IMR-90 (cell line): ENCODE measurements around the gene ANGPTL5. TPM values are rescaled to one million over a fixed set of nuclear protein-coding genes. Genes with fewer than 3 reads are reported as not detected.

Source experiments
- ATAC-seq: fragments of 200-7000 bp; cut with Tn5 transposase; 2 replicates; pipeline ENCODE4 v1.9.1; 2020; ENCODE audit warnings: low read depth, mild to moderate bottlenecking, moderate library complexity
- BruUV-seq: library from RNA; stranded (reverse); fragments of 400-500 nt; replicated peaks from 2 replicates; lab custom pipeline; 2021; lab: Mats Ljungman, UMichigan
- CTCF ChIA-PET: fragments of 300-600 bp; formaldehyde crosslinking; extraction: SDS; loops from one replicate; lab custom pipeline; 2021; ENCODE audit warnings: antibody characterized with exemption; lab: Yijun Ruan, JAX
- POLR2A ChIA-PET: fragments of 300-600 bp; sonication (Branson Sonifier 250); formaldehyde crosslinking; loops from one replicate; lab custom pipeline; 2022; ENCODE audit warnings: antibody characterized with exemption; ENCODE audit not compliant: unreplicated experiment; lab: Charles Lee
- DNase-seq: peaks from one replicate; pipeline ENCODE4 v3.0.0; 2013
- H2AFZ ChIP-seq: replicated peaks from 2 replicates; pipeline ENCODE3; 2013; ENCODE audit warnings: low read length, mild to moderate bottlenecking; ENCODE audit not compliant: poor library complexity
- H2AK5ac ChIP-seq: 2 replicates; pipeline ENCODE4 v1.6.1; 2013; ENCODE audit warnings: low read depth, low read length, inconsistent platforms
- H2AK9ac ChIP-seq: replicated peaks from 2 replicates; pipeline ENCODE3; 2013; ENCODE audit warnings: mild to moderate bottlenecking, low read depth, low read length, moderate library complexity; ENCODE audit not compliant: poor library complexity
- H2BK120ac ChIP-seq: 2 replicates; pipeline ENCODE4 v1.6.1; 2013; ENCODE audit warnings: low read depth, low read length, inconsistent platforms
- H2BK15ac ChIP-seq: 3 replicates; pipeline ENCODE4 v1.6.1; 2013; ENCODE audit warnings: low read depth, low read length, inconsistent platforms
- H2BK20ac ChIP-seq: 2 replicates; pipeline ENCODE4 v1.6.1; 2013; ENCODE audit warnings: low read depth, mild to moderate bottlenecking, inconsistent platforms, low read length, moderate library complexity
- H2BK5ac ChIP-seq: 2 replicates; pipeline ENCODE4 v1.6.1; 2013; ENCODE audit warnings: mild to moderate bottlenecking, low read depth, low read length, inconsistent platforms; ENCODE audit not compliant: poor library complexity, severe bottlenecking
- H3K14ac ChIP-seq: replicated peaks from 2 replicates; pipeline ENCODE4 v1.6.1; 2013; ENCODE audit warnings: low read depth, low read length, inconsistent platforms
- H3K18ac ChIP-seq: 2 replicates; pipeline ENCODE4 v1.6.1; 2013; ENCODE audit warnings: low read depth, low read length, control low read depth
- H3K23ac ChIP-seq: 2 replicates; pipeline ENCODE4 v1.6.1; 2013; ENCODE audit warnings: low read depth, low read length, inconsistent platforms
- H3K27ac ChIP-seq: 2 replicates; pipeline ENCODE4 v1.5.1; 2013; ENCODE audit warnings: mild to moderate bottlenecking, control low read depth, low read length; ENCODE audit not compliant: insufficient read depth
- H3K27me3 ChIP-seq: 2 replicates; pipeline ENCODE4 v1.6.1; 2013; ENCODE audit warnings: low read length; ENCODE audit not compliant: control insufficient read depth, insufficient read depth
- H3K36me3 ChIP-seq: 2 replicates; pipeline ENCODE4 v1.6.1; 2013; ENCODE audit warnings: low read length, mixed read lengths; ENCODE audit not compliant: control insufficient read depth, insufficient read depth
- H3K4ac ChIP-seq: 2 replicates; pipeline ENCODE4 v1.6.1; 2013; ENCODE audit warnings: low read depth, low read length, inconsistent platforms
- H3K4me1 ChIP-seq: 2 replicates; pipeline ENCODE4 v1.6.1; 2013; ENCODE audit warnings: low read length, mixed read lengths; ENCODE audit not compliant: control insufficient read depth, insufficient read depth
- H3K4me2 ChIP-seq: 2 replicates; pipeline ENCODE4 v1.6.1; 2013; ENCODE audit warnings: low read depth, mild to moderate bottlenecking, control low read depth, low read length, moderate library complexity
- H3K4me3 ChIP-seq: 2 replicates; pipeline ENCODE4 v1.5.1; 2013; ENCODE audit warnings: low read depth, mild to moderate bottlenecking, control low read depth, low read length, moderate library complexity; ENCODE audit not compliant: insufficient read depth
- H3K56ac ChIP-seq: 2 replicates; pipeline ENCODE4 v1.6.1; 2013; ENCODE audit warnings: low read length, inconsistent platforms; ENCODE audit not compliant: insufficient read depth; ENCODE audit errors: extremely low read depth
- H3K79me1 ChIP-seq, 2 experiments: 2 replicates each; pipeline ENCODE4 v1.6.1; 2013; ENCODE audit warnings: low read length in 2 of 2, inconsistent platforms in 1 of 2, low read depth in 1 of 2
- H3K9ac ChIP-seq: 2 replicates; pipeline ENCODE4 v1.6.1; 2013; ENCODE audit warnings: low read depth, low read length, control low read depth
- H3K9me1 ChIP-seq: 2 replicates; pipeline ENCODE4 v1.6.1; 2013; ENCODE audit warnings: low read length, inconsistent platforms; ENCODE audit not compliant: insufficient read depth
- H3K9me3 ChIP-seq: 2 replicates; pipeline ENCODE4 v1.6.1; 2013; ENCODE audit warnings: low read length; ENCODE audit not compliant: control insufficient read depth, insufficient read depth
- H4K20me1 ChIP-seq: 2 replicates; pipeline ENCODE4 v1.6.1; 2013; ENCODE audit warnings: low read length, inconsistent platforms; ENCODE audit not compliant: insufficient read depth
- H4K5ac ChIP-seq: 2 replicates; pipeline ENCODE4 v1.6.1; 2013; ENCODE audit warnings: mild to moderate bottlenecking, low read depth, low read length, control low read depth
- H4K8ac ChIP-seq, 2 experiments: 2 replicates each; pipeline ENCODE4 v1.6.1; 2013; ENCODE audit warnings: low read depth in 2 of 2, low read length in 2 of 2, control low read depth in 1 of 2, inconsistent platforms in 1 of 2
- H4K91ac ChIP-seq: 2 replicates; pipeline ENCODE4 v1.6.1; 2013; ENCODE audit warnings: low read depth, low read length, inconsistent platforms; ENCODE audit not compliant: insufficient read depth
- BHLHE40 ChIP-seq: fragments of 150-350 bp; IDR thresholded peaks from 2 replicates; pipeline ENCODE4 v1.6.1; 2016; ENCODE audit warnings: mild to moderate bottlenecking, low read depth, low read length
- CEBPB ChIP-seq: IDR thresholded peaks from 2 replicates; pipeline ENCODE4 v1.6.1; 2012; ENCODE audit warnings: low read depth, low read length, improper control_type of control experiment
- RAD21 ChIP-seq: IDR thresholded peaks from 2 replicates; pipeline ENCODE4 v1.6.1; 2012; ENCODE audit warnings: low read length, improper control_type of control experiment
- SMC3 ChIP-seq: fragments of 150-350 bp; IDR thresholded peaks from 2 replicates; pipeline ENCODE4 v1.6.1; 2016; ENCODE audit warnings: low read depth, mild to moderate bottlenecking, antibody characterized with exemption, low read length, moderate library complexity
- WGBS, 2 experiments: methylation state at CpG; one replicate each; pipeline versions ENCODE4 v1.1.5 to v1.1.7; 2013; ENCODE audit warnings: missing lambda C conversion rate in 2 of 2; ENCODE audit not compliant: insufficient read length in 1 of 2; ENCODE audit errors: extremely low coverage in 2 of 2; 5-methylcytosine and 5-hydroxymethylcytosine counted together
- dilution Hi-C: fragments of 300-500 bp; cut with HindIII; formaldehyde crosslinking; loops from one replicate; pipeline ENCODE4 v1.14.3; 2018; ENCODE audit warnings: low sequenced_read_pairs; ENCODE audit not compliant: unreplicated experiment
- in situ Hi-C: fragments of 300-500 bp; cut with MboI; formaldehyde crosslinking; loops from 3 replicates; pipeline ENCODE4 v1.14.3; 2019; ENCODE audit warnings: low sequenced_read_pairs, inconsistent platforms, mixed read lengths
- intact Hi-C: fragments of 100-400 bp; cut with micrococcal nuclease; formaldehyde crosslinking; loops from 2 replicates; pipeline ENCODE4 v1.10.0; 2022
- polyA plus RNA-seq, 3 experiments: library from polyadenylated mRNA; depleted of rRNA; stranded (reverse); fragments of >200 nt; gene quantifications; 2 replicates each; pipeline ENCODE4 v1.2.3, GENCODE V29; 2012; ENCODE audit warnings: low replicate concordance in 1 of 3
- total RNA-seq: library from RNA; depleted of rRNA; stranded (reverse); fragments of >200 nt; gene quantifications from 2 replicates; pipeline ENCODE4 v1.2.3, GENCODE V29; 2012
- TF ChIP-seq, protein P1 (sequence below): conservative IDR thresholded peaks from 2 replicates; pipeline ENCODE4 v1.5.1; 2012; ENCODE audit warnings: mild to moderate bottlenecking, low read depth, low read length, improper control_type of control experiment

ANGPTL5 gene
- total and polyA plus RNA-seq, 2 of the 4 experiments (the other 2 are of a cell fraction): not detected

DNA sequence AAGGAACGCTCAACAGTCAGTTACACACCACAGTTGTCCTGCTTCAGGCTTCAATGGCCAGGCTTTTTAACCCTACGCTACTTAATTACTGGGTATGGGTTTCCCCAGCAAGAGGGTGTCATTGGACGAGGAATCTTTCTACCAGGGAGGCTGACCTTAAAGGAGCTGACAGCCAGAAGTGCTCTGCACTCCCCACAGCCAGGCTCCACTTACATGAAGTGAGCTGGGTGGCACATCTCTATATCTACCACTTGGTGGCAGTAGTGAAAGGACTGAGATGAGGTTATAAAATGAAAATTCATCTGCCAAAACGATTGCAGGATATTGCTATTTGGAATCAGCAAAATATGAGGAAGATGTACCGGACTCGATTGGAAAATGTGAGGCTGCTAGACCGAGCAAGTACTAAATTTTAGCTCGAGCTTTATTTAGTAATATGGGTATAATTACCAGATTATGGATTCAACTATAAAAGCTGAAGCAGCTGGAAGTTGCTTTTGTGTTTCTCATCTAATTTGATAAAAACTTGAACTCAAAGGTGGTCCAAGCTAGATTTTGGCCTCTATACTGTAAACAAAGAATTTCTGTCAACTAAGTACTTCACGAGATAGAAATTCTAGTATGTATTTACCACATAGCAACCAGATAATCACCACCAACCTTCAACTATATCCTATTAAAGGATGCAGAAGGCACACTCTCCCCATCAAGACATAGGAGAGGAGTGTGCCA is 55.5 kb downstream of the ANGPTL5 start:
- Histone ChIP-seq H3K27me3 (no peaks in the 10 kb centered on the region), H3K36me3 (no peaks in the 10 kb centered on the region), H3K4me2 (no peak overlapping the region), H2BK120ac (peak overlapping the region; percentile 46; the same call in 1 of the 2 replicates), H4K91ac (no peak overlapping the region), H3K4ac (no peak overlapping the region), H2BK20ac (peak overlapping the region; percentile 63; the same call in 1 of the 2 replicates), H3K14ac (0 out of 2 replicates have a peak overlapping the region, but pooled peaks have one; percentile 26), H3K79me1 (no peaks in the 10 kb centered on the region), H3K18ac (no peak overlapping the region), H4K8ac (no peak overlapping the region), H3K27ac (no peak overlapping the region), H4K20me1 (no peaks in the 10 kb centered on the region), H3K9me1 (no peaks in the 10 kb centered on the region; the same call in 1 of the 2 replicates), H2AFZ (peak overlapping the region; percentile 41), H3K4me3 (no peak overlapping the region), H3K23ac (no peak overlapping the region; the same call in 1 of the 2 replicates), H2BK5ac (no peak overlapping the region), H3K4me1 (peaks cover 3% of the 10 kb centered on the region; the same call in 1 of the 2 replicates), H2AK9ac (no peak overlapping the region), H3K56ac (no peak overlapping the region), H3K9ac (no peak overlapping the region), H2BK15ac (no peak overlapping the region), H3K9me3 (peaks cover 3% of the 10 kb centered on the region; the same call in 1 of the 2 replicates), H2AK5ac (no peak overlapping the region), H4K5ac (no peak overlapping the region)
- ATAC-seq (peak; percentile 85), DNase-seq (peak; percentile 76)
- intact Hi-C loops: loop anchor here (1.0 to 10.0 kb wide), 4 partner anchors 113 to 424 kb away; no protein-coding TSS in a partner anchor
- POLR2A ChIA-PET: no interaction called here
- in situ Hi-C loops: loop anchor here (25.0 kb wide), 1 partner anchor 376 kb away; no protein-coding TSS in a partner anchor
- no CpG with 5 or more reads among the region's 9 CpGs for WGBS, 2 experiments
- no TSS peak for BruUV-seq
- dilution Hi-C loops: no loop called here
- TF ChIP-seq RAD21: peak; percentile 81
- TF ChIP-seq CEBPB: peak; percentile 4; the same call in 1 of the 2 replicates
- TF ChIP-seq BHLHE40: no peak
- peak; percentile 82 for TF ChIP-seq SMC3
- TF ChIP-seq, protein P1, sequence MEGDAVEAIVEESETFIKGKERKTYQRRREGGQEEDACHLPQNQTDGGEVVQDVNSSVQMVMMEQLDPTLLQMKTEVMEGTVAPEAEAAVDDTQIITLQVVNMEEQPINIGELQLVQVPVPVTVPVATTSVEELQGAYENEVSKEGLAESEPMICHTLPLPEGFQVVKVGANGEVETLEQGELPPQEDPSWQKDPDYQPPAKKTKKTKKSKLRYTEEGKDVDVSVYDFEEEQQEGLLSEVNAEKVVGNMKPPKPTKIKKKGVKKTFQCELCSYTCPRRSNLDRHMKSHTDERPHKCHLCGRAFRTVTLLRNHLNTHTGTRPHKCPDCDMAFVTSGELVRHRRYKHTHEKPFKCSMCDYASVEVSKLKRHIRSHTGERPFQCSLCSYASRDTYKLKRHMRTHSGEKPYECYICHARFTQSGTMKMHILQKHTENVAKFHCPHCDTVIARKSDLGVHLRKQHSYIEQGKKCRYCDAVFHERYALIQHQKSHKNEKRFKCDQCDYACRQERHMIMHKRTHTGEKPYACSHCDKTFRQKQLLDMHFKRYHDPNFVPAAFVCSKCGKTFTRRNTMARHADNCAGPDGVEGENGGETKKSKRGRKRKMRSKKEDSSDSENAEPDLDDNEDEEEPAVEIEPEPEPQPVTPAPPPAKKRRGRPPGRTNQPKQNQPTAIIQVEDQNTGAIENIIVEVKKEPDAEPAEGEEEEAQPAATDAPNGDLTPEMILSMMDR: peak; percentile 81
- CTCF ChIA-PET: interaction anchor here (0.6 to 4.6 kb wide), 27 partner anchors 9 to 806 kb away, joined by 3 to 58 read pairs (median 4); partner anchors contain the start of gene CEP126
